ENCODE measurements around the gene B3GNT2.

B3GNT2 gene

GRCh38 chr2:62177392-62178049 lies 18.4 kb upstream of the B3GNT2 start:
- Histone ChIP-seq H3K9ac (ENCODE audit: low read depth, low read length, poor library complexity, severe bottlenecking) (peak overlapping the region; percentile 93), H3K36me3 (ENCODE audit: insufficient read depth, low read length) (no peaks in the 10 kb centered on the region), H3K9me2 (replicated peaks; ENCODE audit: low read depth, low read length) (no peaks in the 10 kb centered on the region), H3K4me1 (ENCODE audit: insufficient read depth, low read length, poor library complexity, severe bottlenecking) (peaks cover 68% of the 10 kb centered on the region), H3K4me3 (ENCODE audit: low read length, poor library complexity, severe bottlenecking) (no peak overlapping the region), H3K9me3 (ENCODE audit: insufficient read depth, low read depth, low read length) (no peaks in the 10 kb centered on the region), H3K4me2 (ENCODE audit: low read depth, low read length, poor library complexity, severe bottlenecking) (peak overlapping the region; percentile 47), H4K20me1 (ENCODE audit: insufficient read depth, low read length, poor library complexity, severe bottlenecking) (no peaks in the 10 kb centered on the region), H3K79me2 (ENCODE audit: insufficient read depth, low read length) (peaks cover 37% of the 10 kb centered on the region), H3K27me3 (ENCODE audit: insufficient read depth, low read length, poor library complexity, severe bottlenecking) (no peaks in the 10 kb centered on the region), H2AFZ (ENCODE audit: low read length) (no peak overlapping the region), H3F3A (ENCODE audit: low read depth) (peaks cover 20% of the 10 kb centered on the region)
- TF ChIP-seq EZH2phosphoT487 (IDR thresholded peaks at IDR 0.05; ENCODE audit: borderline replicate concordance): no peak
- TF ChIP-seq, protein P1, sequence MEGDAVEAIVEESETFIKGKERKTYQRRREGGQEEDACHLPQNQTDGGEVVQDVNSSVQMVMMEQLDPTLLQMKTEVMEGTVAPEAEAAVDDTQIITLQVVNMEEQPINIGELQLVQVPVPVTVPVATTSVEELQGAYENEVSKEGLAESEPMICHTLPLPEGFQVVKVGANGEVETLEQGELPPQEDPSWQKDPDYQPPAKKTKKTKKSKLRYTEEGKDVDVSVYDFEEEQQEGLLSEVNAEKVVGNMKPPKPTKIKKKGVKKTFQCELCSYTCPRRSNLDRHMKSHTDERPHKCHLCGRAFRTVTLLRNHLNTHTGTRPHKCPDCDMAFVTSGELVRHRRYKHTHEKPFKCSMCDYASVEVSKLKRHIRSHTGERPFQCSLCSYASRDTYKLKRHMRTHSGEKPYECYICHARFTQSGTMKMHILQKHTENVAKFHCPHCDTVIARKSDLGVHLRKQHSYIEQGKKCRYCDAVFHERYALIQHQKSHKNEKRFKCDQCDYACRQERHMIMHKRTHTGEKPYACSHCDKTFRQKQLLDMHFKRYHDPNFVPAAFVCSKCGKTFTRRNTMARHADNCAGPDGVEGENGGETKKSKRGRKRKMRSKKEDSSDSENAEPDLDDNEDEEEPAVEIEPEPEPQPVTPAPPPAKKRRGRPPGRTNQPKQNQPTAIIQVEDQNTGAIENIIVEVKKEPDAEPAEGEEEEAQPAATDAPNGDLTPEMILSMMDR (conservative IDR thresholded peaks at IDR 0.05; ENCODE audit: low read length): no peak

GRCh38 chr2:62178741-62179271 lies 17.1 kb upstream of the B3GNT2 start:
- TF ChIP-seq, protein P1 (conservative IDR thresholded peaks at IDR 0.05; ENCODE audit: low read length): no peak
- no peak for TF ChIP-seq EZH2phosphoT487 (IDR thresholded peaks at IDR 0.05; ENCODE audit: borderline replicate concordance)

GRCh38 chr2:62180975-62181374 lies 14.9 kb upstream of the B3GNT2 start:
- Histone ChIP-seq H4K20me1 (ENCODE audit: insufficient read depth, low read length, poor library complexity, severe bottlenecking) (no peaks in the 10 kb centered on the region), H3K9me2 (replicated peaks; ENCODE audit: low read depth, low read length) (no peaks in the 10 kb centered on the region), H3K4me2 (ENCODE audit: low read depth, low read length, poor library complexity, severe bottlenecking) (peak overlapping the region; percentile 86), H3K9ac (ENCODE audit: low read depth, low read length, poor library complexity, severe bottlenecking) (peak overlapping the region; percentile 93), H3K4me3 (ENCODE audit: low read length, poor library complexity, severe bottlenecking) (peak overlapping the region; percentile 64), H3K36me3 (ENCODE audit: insufficient read depth, low read length) (no peaks in the 10 kb centered on the region), H3K4me1 (ENCODE audit: insufficient read depth, low read length, poor library complexity, severe bottlenecking) (peaks cover 95% of the 10 kb centered on the region), H3F3A (ENCODE audit: low read depth) (peaks cover 21% of the 10 kb centered on the region), H3K27me3 (ENCODE audit: insufficient read depth, low read length, poor library complexity, severe bottlenecking) (no peaks in the 10 kb centered on the region), H3K79me2 (ENCODE audit: insufficient read depth, low read length) (peaks cover 72% of the 10 kb centered on the region), H2AFZ (ENCODE audit: low read length) (no peak overlapping the region), H3K9me3 (ENCODE audit: insufficient read depth, low read depth, low read length) (no peaks in the 10 kb centered on the region)
- TF ChIP-seq, protein P1 (conservative IDR thresholded peaks at IDR 0.05; ENCODE audit: low read length): no peak
- TF ChIP-seq EZH2phosphoT487 (IDR thresholded peaks at IDR 0.05; ENCODE audit: borderline replicate concordance): no peak

More at GRCh38 chr2:62178741-62179271, 17.1 kb upstream of the B3GNT2 start:
- Histone ChIP-seq H3F3A (ENCODE audit: low read depth) (peaks cover 21% of the 10 kb centered on the region), H3K9me3 (ENCODE audit: insufficient read depth, low read depth, low read length) (no peaks in the 10 kb centered on the region), H3K9ac (ENCODE audit: low read depth, low read length, poor library complexity, severe bottlenecking) (peak overlapping the region; percentile 93), H4K20me1 (ENCODE audit: insufficient read depth, low read length, poor library complexity, severe bottlenecking) (no peaks in the 10 kb centered on the region), H3K36me3 (ENCODE audit: insufficient read depth, low read length) (no peaks in the 10 kb centered on the region), H3K4me3 (ENCODE audit: low read length, poor library complexity, severe bottlenecking) (no peak overlapping the region), H3K79me2 (ENCODE audit: insufficient read depth, low read length) (peaks cover 50% of the 10 kb centered on the region), H2AFZ (ENCODE audit: low read length) (no peak overlapping the region), H3K27me3 (ENCODE audit: insufficient read depth, low read length, poor library complexity, severe bottlenecking) (no peaks in the 10 kb centered on the region), H3K4me1 (ENCODE audit: insufficient read depth, low read length, poor library complexity, severe bottlenecking) (peaks cover 79% of the 10 kb centered on the region), H3K9me2 (replicated peaks; ENCODE audit: low read depth, low read length) (no peaks in the 10 kb centered on the region), H3K4me2 (ENCODE audit: low read depth, low read length, poor library complexity, severe bottlenecking) (no peak overlapping the region)

All from Loucy (cell line).